Measurements from ENCODE around the gene GTF2I.

The GTF2I gene

DNA sequence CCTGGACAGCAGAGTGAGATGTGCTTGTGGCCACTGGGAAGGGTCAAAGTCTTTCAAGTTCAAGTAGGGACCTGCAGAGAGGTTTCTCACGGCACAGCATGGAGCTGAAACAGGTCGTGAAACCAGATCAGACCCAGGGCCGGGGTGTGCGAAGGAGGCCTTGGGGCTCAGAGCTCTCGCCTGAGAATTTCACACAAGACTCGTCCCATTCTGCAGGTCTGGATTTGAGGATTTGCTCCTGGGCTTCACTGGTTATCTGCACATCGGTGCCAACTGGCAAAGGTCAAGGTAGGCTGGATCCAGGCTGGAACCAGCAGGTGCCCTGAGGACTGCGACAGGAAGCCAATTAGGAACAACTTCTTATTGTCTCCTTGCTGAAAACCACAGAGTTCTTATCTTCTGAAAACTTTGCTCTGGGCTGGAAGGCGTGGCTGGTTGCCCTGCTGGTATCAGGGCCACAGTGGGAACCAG is 24.0 kb upstream of the GTF2I start:
- TF ChIP-seq REST (IDR thresholded peaks at IDR 0.05; ENCODE audit: insufficient read depth in 1 of 2, low read depth in 2 of 2, low read length in 2 of 2) (no peak), TAF1 (IDR thresholded peaks at IDR 0.05; ENCODE audit: borderline replicate concordance, insufficient read depth, low read length) (no peak), SIN3A (IDR thresholded peaks at IDR 0.05; ENCODE audit: borderline replicate concordance, insufficient read depth, low read length) (no peak), FOXP2 (optimal IDR thresholded peaks at IDR 0.05; ENCODE audit: borderline replicate concordance, extremely low read depth, extremely low read length, insufficient read depth) (no peak), POLR2AphosphoS5 (IDR thresholded peaks at IDR 0.05; ENCODE audit: low read depth, low read length) (no peak)

DNA sequence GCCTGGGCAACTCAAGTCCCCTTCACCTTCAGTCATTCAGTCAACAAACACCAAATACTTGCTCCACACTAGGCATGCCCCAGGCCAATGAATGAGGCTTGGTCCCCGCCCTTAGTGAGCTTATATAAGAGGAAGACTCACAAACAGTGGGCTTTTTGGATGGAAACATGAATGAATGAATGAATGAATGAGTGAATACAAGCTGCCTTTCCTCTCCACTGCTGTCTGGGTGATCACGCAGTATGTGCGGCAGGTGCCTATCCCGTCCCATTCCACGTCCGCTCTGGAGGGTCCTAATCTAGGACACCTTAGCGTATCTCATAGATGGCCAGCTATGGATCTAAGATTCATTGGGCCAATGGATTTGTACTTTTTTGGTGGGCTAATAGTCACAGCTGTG is 19.8 kb upstream of the GTF2I start:
- TF ChIP-seq REST (IDR thresholded peaks at IDR 0.05; ENCODE audit: insufficient read depth in 1 of 2, low read depth in 2 of 2, low read length in 2 of 2) (no peak), TAF1 (IDR thresholded peaks at IDR 0.05; ENCODE audit: borderline replicate concordance, insufficient read depth, low read length) (no peak), FOXP2 (optimal IDR thresholded peaks at IDR 0.05; ENCODE audit: borderline replicate concordance, extremely low read depth, extremely low read length, insufficient read depth) (no peak), SIN3A (IDR thresholded peaks at IDR 0.05; ENCODE audit: borderline replicate concordance, insufficient read depth, low read length) (no peak), POLR2AphosphoS5 (IDR thresholded peaks at IDR 0.05; ENCODE audit: low read depth, low read length) (no peak)

GRCh38 chr7:74653686-74654181 is 3.8 kb upstream of the GTF2I start:
- TF ChIP-seq POLR2AphosphoS5 (IDR thresholded peaks at IDR 0.05; ENCODE audit: low read depth, low read length), result no peak
- TF ChIP-seq FOXP2 (optimal IDR thresholded peaks at IDR 0.05; ENCODE audit: borderline replicate concordance, extremely low read depth, extremely low read length, insufficient read depth), result no peak
- no peak for TF ChIP-seq SIN3A (IDR thresholded peaks at IDR 0.05; ENCODE audit: borderline replicate concordance, insufficient read depth, low read length)
- TF ChIP-seq TAF1 (IDR thresholded peaks at IDR 0.05; ENCODE audit: borderline replicate concordance, insufficient read depth, low read length), result no peak
- no peak for TF ChIP-seq REST (IDR thresholded peaks at IDR 0.05; ENCODE audit: insufficient read depth in 1 of 2, low read depth in 2 of 2, low read length in 2 of 2)

DNA sequence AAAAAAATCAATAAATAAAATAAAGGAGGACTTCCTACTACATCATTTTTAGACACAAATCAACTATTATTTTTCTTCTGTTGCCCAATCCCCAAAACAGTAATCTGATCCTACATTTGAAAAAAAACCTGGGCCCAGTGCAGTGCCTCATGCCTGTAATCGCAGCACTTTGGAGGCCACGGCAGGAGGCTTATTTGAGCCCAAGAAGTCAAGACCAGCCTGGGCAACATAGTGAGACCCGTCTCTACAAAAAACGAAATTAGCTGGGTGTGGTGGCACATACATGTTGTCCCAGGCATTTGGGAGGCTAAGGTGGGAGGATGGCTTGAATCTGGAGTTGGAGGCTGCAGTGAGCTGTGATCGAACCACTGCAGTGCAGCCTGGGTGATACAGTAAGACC is 2.7 kb upstream of the GTF2I start:
- no peak for TF ChIP-seq TAF1 (IDR thresholded peaks at IDR 0.05; ENCODE audit: borderline replicate concordance, insufficient read depth, low read length)
- no peak for TF ChIP-seq FOXP2 (optimal IDR thresholded peaks at IDR 0.05; ENCODE audit: borderline replicate concordance, extremely low read depth, extremely low read length, insufficient read depth)
- TF ChIP-seq REST (IDR thresholded peaks at IDR 0.05; ENCODE audit: insufficient read depth in 1 of 2, low read depth in 2 of 2, low read length in 2 of 2), result no peak
- no peak for TF ChIP-seq POLR2AphosphoS5 (IDR thresholded peaks at IDR 0.05; ENCODE audit: low read depth, low read length)
- no peak for TF ChIP-seq SIN3A (IDR thresholded peaks at IDR 0.05; ENCODE audit: borderline replicate concordance, insufficient read depth, low read length)

DNA sequence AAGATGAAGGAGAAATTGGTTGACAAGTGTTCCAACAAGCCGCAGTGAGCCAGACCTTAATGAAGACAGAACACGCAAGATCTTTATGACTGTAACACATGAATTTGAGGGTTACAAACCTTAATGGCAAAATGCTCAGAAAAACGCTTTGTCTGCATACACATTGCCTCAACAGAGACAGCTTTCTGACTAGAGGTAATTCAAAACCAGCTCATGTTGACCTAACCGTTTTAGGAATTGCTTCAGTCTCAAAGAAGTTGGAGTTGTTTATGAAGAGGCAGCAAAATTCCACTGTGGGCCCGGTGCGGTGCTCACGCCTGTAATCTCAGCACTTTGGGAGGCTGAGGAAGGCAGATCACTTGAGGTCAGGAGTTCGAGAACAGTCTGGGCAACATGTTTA is 2.2 kb upstream of the GTF2I start:
- no peak for TF ChIP-seq TAF1 (IDR thresholded peaks at IDR 0.05; ENCODE audit: borderline replicate concordance, insufficient read depth, low read length)
- TF ChIP-seq REST (IDR thresholded peaks at IDR 0.05; ENCODE audit: insufficient read depth in 1 of 2, low read depth in 2 of 2, low read length in 2 of 2), result no peak
- TF ChIP-seq FOXP2 (optimal IDR thresholded peaks at IDR 0.05; ENCODE audit: borderline replicate concordance, extremely low read depth, extremely low read length, insufficient read depth), result no peak
- no peak for TF ChIP-seq SIN3A (IDR thresholded peaks at IDR 0.05; ENCODE audit: borderline replicate concordance, insufficient read depth, low read length)
- no peak for TF ChIP-seq POLR2AphosphoS5 (IDR thresholded peaks at IDR 0.05; ENCODE audit: low read depth, low read length)
